Renal cortex interstitium (tissue), 11 donors: ENCODE results near the gene CALD1. TPM values are rescaled to one million over a fixed set of nuclear protein-coding genes. Genes with fewer than 3 reads are reported as not detected.
A peak's percentile ranks its signal among the peaks of the same experiment; 100 is the strongest.
"Not testable (repeated sequence)": the region's sequence is repeated elsewhere in the genome, so short reads cannot be mapped to it uniquely, and the experiment has no call there.

Experiments used
- DNase-seq, 11 donors: peaks; one replicate each; pipeline ENCODE4 v3.0.0-alpha.2; 2013; ENCODE audit warnings: low read depth in 9 of 11, low spot score in 4 of 11; ENCODE audit errors: extremely low read depth in 1 of 11
- polyA plus RNA-seq, 3 donors: library from polyadenylated mRNA; unstranded; fragments of 120-200 nt; gene quantifications; one replicate each; pipeline ENCODE4 v1.2.1, GENCODE V29; 2013; ENCODE audit not compliant: insufficient read length in 3 of 3

Gene CALD1
- polyA plus RNA-seq, 3 donors: 220 to 274 (median 274) TPM

DNA sequence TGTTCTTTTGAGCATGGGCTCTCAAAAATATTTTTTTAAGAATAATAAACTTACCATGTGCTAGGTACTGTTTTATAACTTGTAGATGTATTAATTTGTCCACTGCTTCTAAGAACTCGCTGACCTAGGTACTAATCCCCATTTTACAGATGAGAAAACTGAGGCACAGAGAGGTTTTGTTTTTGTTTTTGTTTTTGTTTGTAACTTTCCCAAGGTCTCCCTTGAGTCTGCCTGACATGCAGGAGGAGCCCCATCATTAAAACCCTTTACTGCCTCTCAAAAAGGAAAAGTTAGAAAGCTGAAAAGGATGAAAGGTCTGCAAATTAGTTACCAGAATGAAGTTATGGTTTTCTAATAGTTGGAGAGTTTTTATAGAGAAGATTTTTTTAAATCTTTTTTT, 168.4 kb downstream of the CALD1 start:
- DNase-seq: no peak

- DNase-seq: no peak
Observed at GRCh38 chr7:134948246-134948645, 168.8 kb downstream of the CALD1 start.

DNA sequence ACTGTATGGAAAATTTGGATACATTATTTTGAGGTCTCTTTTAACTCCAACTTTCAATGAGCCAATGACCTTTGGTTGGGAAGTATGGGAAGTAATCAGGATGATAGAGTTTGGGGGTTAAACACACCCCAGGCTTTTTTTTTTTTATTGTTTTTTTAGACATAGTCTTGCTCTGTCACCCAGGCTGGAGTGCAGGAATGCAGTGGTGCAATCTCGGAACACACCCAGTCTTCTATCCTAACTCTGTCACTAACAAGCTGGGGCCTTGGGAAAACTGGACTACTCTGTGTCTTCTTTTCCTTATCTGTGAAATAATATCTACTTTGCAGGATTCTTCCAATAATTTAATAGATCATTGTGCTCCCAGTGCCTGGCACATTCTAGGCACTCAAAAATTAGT, 169.3 kb downstream of the CALD1 start:
- no peak for DNase-seq

- DNase-seq: no peak
Observed at GRCh38 chr7:134949171-134949570, 169.7 kb downstream of the CALD1 start.

DNA sequence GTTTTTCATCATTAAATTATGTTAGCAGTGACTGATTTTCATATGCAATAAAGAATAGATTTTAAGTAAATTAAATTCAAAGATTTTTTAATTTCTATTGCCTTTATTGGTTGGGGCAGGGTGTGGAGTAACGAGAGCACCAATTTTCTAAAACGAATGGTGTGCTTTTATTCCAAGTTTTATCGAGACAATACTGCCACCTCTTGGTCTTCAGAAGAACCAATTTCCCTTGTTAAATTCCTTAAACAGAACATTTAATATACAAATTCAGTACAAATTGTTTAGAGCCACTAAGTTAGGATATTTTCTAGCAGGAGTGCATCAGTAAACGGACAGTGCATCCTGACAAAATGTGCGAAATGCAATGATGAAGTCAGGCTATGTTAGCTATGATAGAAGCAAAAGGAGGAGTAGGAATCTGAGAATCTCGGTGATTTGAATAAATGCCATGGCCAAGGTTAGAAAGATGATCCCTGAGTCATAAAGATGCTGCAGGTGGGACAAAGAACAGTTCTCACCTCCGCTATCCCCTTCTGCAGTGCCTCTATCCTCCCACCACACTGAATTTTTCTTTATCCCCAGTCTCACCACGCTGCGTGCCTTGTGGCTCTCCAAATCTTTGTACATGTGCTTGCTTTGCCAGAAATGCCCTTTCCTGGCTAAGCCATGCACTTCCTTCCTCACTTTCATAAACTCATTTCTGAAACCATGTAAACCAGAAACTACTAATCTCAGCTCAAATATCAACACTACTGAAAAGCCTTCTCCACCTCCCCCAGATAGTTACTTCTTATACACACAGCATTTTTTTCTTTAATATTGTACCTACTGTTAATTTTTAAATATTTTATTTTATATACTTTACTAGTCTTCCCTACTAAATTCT, 175.0 kb downstream of the CALD1 start:
- peak in 1 of 11 donors; percentile 33 for DNase-seq

DNA sequence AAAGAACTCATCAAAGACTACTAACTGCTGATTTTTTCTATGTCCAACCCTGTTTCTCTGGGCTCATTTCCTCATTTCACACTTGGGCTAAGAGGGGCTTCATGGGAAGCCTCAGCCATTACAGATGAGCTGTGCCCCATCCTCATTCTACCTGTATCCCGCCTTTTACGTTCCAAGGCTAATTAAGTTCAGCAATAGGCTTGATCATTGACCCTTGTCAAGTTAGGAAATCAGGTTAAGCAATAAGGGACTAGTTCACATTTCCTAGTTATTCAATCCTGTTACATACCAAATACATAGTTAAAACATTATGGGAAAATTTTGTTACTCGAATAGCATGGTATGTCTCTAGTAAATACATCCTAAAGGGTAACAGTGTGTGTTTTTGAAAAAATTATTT, 177.6 kb downstream of the CALD1 start:
- DNase-seq: no peak

- DNase-seq: no peak
Observed at GRCh38 chr7:134959810-134960209, 180.4 kb downstream of the CALD1 start.

- no peak for DNase-seq
Observed at GRCh38 chr7:134962270-134962780, 182.9 kb downstream of the CALD1 start.

DNA sequence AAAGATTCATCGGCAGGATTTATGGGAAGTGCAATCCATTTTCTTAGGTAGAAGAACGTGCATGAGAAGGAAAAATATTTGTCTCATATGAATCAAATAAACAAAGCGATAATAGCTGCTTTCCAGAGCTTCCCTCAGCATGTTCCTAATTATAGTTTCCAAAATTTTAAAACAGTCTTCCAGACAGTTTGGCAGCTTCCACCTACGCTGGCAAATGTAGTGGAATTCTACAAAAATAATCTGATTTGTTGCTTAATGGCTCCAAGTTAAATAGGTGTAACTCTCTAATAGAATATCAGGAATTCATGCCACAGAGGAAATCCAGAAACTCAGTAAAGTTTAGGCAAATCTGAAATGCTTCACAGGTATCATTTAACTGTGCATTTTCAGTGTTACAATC, 183.6 kb downstream of the CALD1 start:
- DNase-seq: no peak

GRCh38 chr7:134966691-134967090, 187.3 kb downstream of the CALD1 start:
- DNase-seq: no peak

DNA sequence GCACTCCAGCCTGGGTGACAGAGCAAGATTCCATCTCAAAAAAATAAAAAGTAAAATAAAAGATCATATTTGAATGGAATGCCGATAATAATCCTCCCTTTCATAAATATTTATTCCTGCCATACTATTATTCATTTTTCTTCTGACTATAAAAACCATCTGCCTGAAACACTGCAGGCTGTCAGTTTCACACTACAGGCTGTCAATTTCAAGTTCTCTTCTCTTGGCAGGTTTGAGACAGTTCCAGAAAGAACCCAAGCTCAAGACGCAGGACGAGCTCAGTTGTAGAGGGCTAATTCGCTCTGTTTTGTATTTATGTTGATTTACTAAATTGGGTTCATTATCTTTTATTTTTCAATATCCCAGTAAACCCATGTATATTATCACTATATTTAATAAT, 188.7 kb downstream of the CALD1 start:
- no peak for DNase-seq

DNA sequence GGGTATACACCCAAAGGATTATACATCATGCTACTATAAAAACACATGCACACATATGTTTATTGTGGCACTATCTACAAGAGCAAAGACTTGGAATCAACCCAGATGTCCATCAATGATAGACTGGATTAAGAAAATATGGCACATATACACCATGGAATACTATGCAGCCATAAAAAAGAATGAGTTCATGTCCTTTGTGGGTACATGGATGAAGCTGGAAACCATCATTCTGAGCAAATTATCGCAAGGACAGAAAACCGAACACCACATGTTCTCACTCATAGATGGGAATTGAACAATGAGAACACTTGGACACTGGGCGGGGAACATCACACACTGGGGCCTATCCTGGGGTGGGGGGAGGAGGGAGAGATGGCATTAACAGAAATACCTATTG, 202.2 kb downstream of the CALD1 start:
- DNase-seq: not testable (repeated sequence)

GRCh38 chr7:134985894-134986362, 206.5 kb downstream of the CALD1 start:
- no peak for DNase-seq

DNA sequence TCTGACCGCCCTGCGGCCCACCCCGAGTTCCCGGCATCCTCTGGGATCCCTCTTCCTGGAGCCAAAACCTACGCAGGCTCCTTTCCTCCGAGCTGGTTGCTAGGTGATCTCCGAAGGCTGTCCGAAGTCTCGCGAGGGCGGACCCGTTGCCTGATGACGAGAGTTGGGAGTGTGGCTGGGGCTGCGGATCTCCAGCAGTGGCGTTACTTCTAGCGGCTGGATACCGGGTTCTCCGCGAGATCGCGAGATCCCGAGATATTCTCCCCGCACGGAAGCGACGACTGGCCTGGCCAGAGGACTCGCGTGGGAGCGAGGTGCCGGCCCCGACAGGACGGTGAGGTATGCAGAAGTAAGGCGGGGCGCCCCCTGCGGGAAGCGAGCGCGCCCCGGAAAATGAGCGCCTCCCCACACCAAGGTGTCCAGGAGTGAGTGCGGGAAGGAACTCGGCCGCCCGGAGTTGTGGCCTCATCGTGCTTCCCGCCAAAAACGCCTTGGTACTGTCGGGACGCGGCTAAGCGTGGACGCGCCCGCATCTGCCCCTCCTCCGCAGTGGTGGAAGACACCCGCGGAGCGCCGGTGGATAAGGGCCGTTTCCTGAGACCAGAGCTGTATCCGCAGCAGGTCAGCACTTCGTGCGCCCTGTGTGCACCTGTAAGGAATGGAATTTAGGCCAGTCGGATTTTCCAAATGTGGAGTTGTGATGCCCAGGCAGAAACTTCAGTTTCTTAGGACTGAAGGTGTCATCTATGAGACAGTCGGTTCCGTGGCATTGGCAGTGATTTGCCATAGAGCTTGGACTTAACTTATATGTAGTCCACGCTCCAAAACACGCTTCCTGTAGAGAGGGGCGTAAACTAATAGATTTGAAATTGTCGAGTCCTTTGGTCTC, 207.2 kb downstream of the CALD1 start, which contains the start of gene AGBL3:
AGBL3 (plus strand) TSS at position 146 of the 889 bp plus-strand sequence. CDS start 1,426 bp downstream, outside the sequence.
- peak; percentile 89 to 96 (median 94) for DNase-seq

DNA sequence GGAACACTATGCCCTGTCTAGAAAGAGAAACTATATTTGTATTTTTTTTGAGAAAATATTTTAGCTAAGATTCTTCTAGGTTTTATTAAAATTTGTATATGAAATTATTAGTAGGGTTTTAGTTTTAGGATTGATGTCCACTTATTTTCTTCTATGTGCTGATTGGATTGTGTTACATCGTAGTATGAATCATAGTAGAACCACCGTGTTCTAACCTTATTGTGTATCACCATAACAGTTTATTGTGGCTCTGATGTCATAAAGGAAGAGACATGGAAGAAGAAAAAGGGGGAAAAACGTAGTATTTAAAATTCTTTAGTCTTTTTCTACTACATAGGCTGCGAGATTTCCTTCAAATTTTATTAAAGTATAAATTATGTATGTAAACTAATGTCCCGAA, 208.7 kb downstream of the CALD1 start:
- no peak for DNase-seq

GRCh38 chr7:134991469-134992339, 212.3 kb downstream of the CALD1 start:
- peak in 1 of 11 donors; percentile 39 for DNase-seq

DNA sequence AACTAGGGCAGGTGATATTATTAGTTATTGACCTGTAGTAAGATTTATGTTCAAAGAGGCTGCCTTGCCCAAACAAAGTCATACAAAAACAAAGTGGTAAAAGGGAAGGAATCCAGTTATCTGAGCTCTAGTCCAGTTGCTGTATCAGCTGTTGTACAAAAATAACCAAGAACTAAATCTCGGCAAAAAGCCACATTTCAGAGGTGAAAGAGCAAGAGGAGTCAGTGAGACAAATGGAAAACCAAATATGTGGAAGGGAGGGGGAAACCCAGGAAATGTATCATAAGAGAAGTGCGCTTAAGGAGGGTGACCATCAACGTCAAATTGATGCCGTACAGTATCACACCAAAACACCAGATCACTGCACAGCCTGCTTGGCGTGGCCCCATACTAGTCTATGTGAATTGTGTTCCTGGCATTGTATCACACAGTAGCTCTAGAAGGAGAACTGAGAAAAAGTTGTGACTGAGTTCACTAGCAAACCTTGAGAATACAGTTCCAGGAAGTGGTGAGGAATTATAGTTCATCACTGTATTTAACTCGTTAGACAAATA, 213.3 kb downstream of the CALD1 start:
- no peak for DNase-seq

DNA sequence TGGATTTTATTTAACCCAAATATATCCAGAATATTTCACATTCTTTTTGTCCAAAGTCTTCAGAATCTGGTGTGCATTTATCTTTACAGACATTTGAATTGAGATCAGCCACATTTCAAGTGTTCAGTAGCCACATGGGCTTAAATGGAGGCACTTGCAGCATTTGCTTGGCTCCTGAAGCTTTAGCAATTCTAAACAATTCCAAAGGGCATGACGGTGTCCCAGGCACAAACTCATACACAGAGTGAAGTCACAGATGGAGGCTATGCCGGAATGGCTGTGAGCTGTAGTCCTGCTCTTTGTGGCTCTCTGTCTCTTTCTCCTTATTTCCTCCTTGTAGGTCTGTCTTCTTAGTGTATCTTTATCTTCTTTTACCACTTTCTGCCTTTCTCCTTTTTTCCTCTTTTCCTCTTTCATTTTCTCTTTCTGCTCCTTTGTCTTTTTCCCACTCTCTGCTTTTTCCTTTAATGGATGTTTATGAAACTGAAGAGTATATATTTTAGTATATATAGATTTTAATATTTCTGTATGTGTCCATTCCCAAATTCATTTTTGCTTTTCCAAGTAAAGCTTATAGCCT, 214.5 kb downstream of the CALD1 start:
- DNase-seq: no peak
